ENCODE results near the gene CDCP2. TPM values are rescaled to one million over a fixed set of nuclear protein-coding genes. Genes with fewer than 3 reads are reported as not detected.

The CDCP2 gene
- total and polyA plus RNA-seq, 2 donors (not counting 1 experiment from before 2014, with no cell fraction given), result 0.25 TPM; not detected in 1

- CTCF ChIA-PET, result interaction anchor here (1.3 kb wide), 1 partner anchor 10 kb away, joined by 3 read pairs; no protein-coding TSS in a partner anchor
- intact Hi-C loops (cut with micrococcal nuclease), result no loop called here
Observed at GRCh38 chr1:54112705-54113368, 40.0 kb downstream of the CDCP2 start.

More at GRCh38 chr1:54112705-54113368, 40.0 kb downstream of the CDCP2 start:
- Histone ChIP-seq H3K4me1 (ENCODE audit: control insufficient read depth in 2 of 2, insufficient read depth in 2 of 2, low read length in 2 of 2) (no peaks in the 10 kb centered on the region), H3K27me3 (replicated peaks in 1 of 4; ENCODE audit: control extremely low read depth in 1 of 4, control insufficient read depth in 3 of 4, insufficient read depth in 4 of 4, low read length in 3 of 4) (no peaks in the 10 kb centered on the region), H3K4me3 (ENCODE audit: control extremely low read depth in 1 of 5, extremely low read depth in 1 of 5, insufficient read depth in 1 of 5, low read depth in 2 of 5, low read length in 4 of 5) (no peak overlapping the region), H3K9ac (ENCODE audit: low read length) (no peak overlapping the region), H3K4me2 (replicated peaks; ENCODE audit: low read depth, low read length, poor library complexity, severe bottlenecking) (no peak overlapping the region), H2AFZ (ENCODE audit: insufficient read depth, low read depth, low read length, poor library complexity, severe bottlenecking) (no peak overlapping the region), H4K20me1 (ENCODE audit: control insufficient read depth, insufficient read depth, low read length, poor library complexity, severe bottlenecking) (no peaks in the 10 kb centered on the region), H3K27ac (ENCODE audit: low read length in 2 of 2) (no peak overlapping the region), H3K9me3 (ENCODE audit: control extremely low read depth in 1 of 3, control insufficient read depth in 2 of 3, insufficient read depth in 1 of 3, low read length in 2 of 3) (no peaks in the 10 kb centered on the region), H3K79me2 (ENCODE audit: control insufficient read depth, insufficient read depth, low read length) (no peaks in the 10 kb centered on the region), H3K36me3 (replicated peaks in 1 of 2; ENCODE audit: control extremely low read depth in 1 of 2, control insufficient read depth in 1 of 2, extremely low read depth in 1 of 2, insufficient read depth in 2 of 2, low read length in 1 of 2) (no peaks in the 10 kb centered on the region)
- POLR2A ChIA-PET, result no interaction called here
- TF ChIP-seq EZH2 (IDR thresholded peaks at IDR 0.05; ENCODE audit: borderline replicate concordance, insufficient read depth, low read depth, low read length, poor library complexity, severe bottlenecking) (no peak), CTCF (IDR thresholded peaks at IDR 0.05) (no peak)
- H3K27ac Mint-ChIP-seq, result no peak overlapping the region
- ATAC-seq (ENCODE audit: low read depth) (no peak), DNase-seq (no peak)
- no peaks in the 10 kb centered on the region for H3K4me1 Mint-ChIP-seq
- WGBS (ENCODE audit: insufficient coverage), result 100% methylated on average over 4 of the region's 5 CpGs
- H3K27me3 Mint-ChIP-seq, result no peaks in the 10 kb centered on the region
- H3K9me3 Mint-ChIP-seq (ENCODE audit: insufficient read depth), result no peaks in the 10 kb centered on the region
- no peak overlapping the region for H3K4me3 Mint-ChIP-seq
